IMR-90 (cell line): ENCODE data around the gene NUP107. TPM values are rescaled to one million over a fixed set of nuclear protein-coding genes. Genes with fewer than 3 reads are reported as not detected.

Experiments
- ATAC-seq: fragments of 200-7000 bp; cut with Tn5 transposase; 2 replicates; pipeline ENCODE4 v1.9.1; 2020; ENCODE audit warnings: low read depth, mild to moderate bottlenecking, moderate library complexity
- BruUV-seq: library from RNA; stranded (reverse); fragments of 400-500 nt; replicated peaks from 2 replicates; lab custom pipeline; 2021; lab: Mats Ljungman, UMichigan
- CTCF ChIA-PET: fragments of 300-600 bp; formaldehyde crosslinking; extraction: SDS; loops from one replicate; lab custom pipeline; 2021; ENCODE audit warnings: antibody characterized with exemption; lab: Yijun Ruan, JAX
- POLR2A ChIA-PET: fragments of 300-600 bp; sonication (Branson Sonifier 250); formaldehyde crosslinking; loops from one replicate; lab custom pipeline; 2022; ENCODE audit warnings: antibody characterized with exemption; ENCODE audit not compliant: unreplicated experiment; lab: Charles Lee
- DNase-seq: peaks from one replicate; pipeline ENCODE4 v3.0.0; 2013
- H2AFZ ChIP-seq: replicated peaks from 2 replicates; pipeline ENCODE3; 2013; ENCODE audit warnings: low read length, mild to moderate bottlenecking; ENCODE audit not compliant: poor library complexity
- H2AK5ac ChIP-seq: 2 replicates; pipeline ENCODE4 v1.6.1; 2013; ENCODE audit warnings: low read depth, low read length, inconsistent platforms
- H2AK9ac ChIP-seq: replicated peaks from 2 replicates; pipeline ENCODE3; 2013; ENCODE audit warnings: mild to moderate bottlenecking, low read depth, low read length, moderate library complexity; ENCODE audit not compliant: poor library complexity
- H2BK120ac ChIP-seq: 2 replicates; pipeline ENCODE4 v1.6.1; 2013; ENCODE audit warnings: low read depth, low read length, inconsistent platforms
- H2BK15ac ChIP-seq: 3 replicates; pipeline ENCODE4 v1.6.1; 2013; ENCODE audit warnings: low read depth, low read length, inconsistent platforms
- H2BK20ac ChIP-seq: 2 replicates; pipeline ENCODE4 v1.6.1; 2013; ENCODE audit warnings: low read depth, mild to moderate bottlenecking, inconsistent platforms, low read length, moderate library complexity
- H2BK5ac ChIP-seq: 2 replicates; pipeline ENCODE4 v1.6.1; 2013; ENCODE audit warnings: mild to moderate bottlenecking, low read depth, low read length, inconsistent platforms; ENCODE audit not compliant: poor library complexity, severe bottlenecking
- H3K14ac ChIP-seq: replicated peaks from 2 replicates; pipeline ENCODE4 v1.6.1; 2013; ENCODE audit warnings: low read depth, low read length, inconsistent platforms
- H3K18ac ChIP-seq: 2 replicates; pipeline ENCODE4 v1.6.1; 2013; ENCODE audit warnings: low read depth, low read length, control low read depth
- H3K23ac ChIP-seq: 2 replicates; pipeline ENCODE4 v1.6.1; 2013; ENCODE audit warnings: low read depth, low read length, inconsistent platforms
- H3K27ac ChIP-seq: 2 replicates; pipeline ENCODE4 v1.5.1; 2013; ENCODE audit warnings: mild to moderate bottlenecking, control low read depth, low read length; ENCODE audit not compliant: insufficient read depth
- H3K27me3 ChIP-seq: 2 replicates; pipeline ENCODE4 v1.6.1; 2013; ENCODE audit warnings: low read length; ENCODE audit not compliant: control insufficient read depth, insufficient read depth
- H3K36me3 ChIP-seq: 2 replicates; pipeline ENCODE4 v1.6.1; 2013; ENCODE audit warnings: low read length, mixed read lengths; ENCODE audit not compliant: control insufficient read depth, insufficient read depth
- H3K4ac ChIP-seq: 2 replicates; pipeline ENCODE4 v1.6.1; 2013; ENCODE audit warnings: low read depth, low read length, inconsistent platforms
- H3K4me1 ChIP-seq: 2 replicates; pipeline ENCODE4 v1.6.1; 2013; ENCODE audit warnings: low read length, mixed read lengths; ENCODE audit not compliant: control insufficient read depth, insufficient read depth
- H3K4me2 ChIP-seq: 2 replicates; pipeline ENCODE4 v1.6.1; 2013; ENCODE audit warnings: low read depth, mild to moderate bottlenecking, control low read depth, low read length, moderate library complexity
- H3K4me3 ChIP-seq: 2 replicates; pipeline ENCODE4 v1.5.1; 2013; ENCODE audit warnings: low read depth, mild to moderate bottlenecking, control low read depth, low read length, moderate library complexity; ENCODE audit not compliant: insufficient read depth
- H3K56ac ChIP-seq: 2 replicates; pipeline ENCODE4 v1.6.1; 2013; ENCODE audit warnings: low read length, inconsistent platforms; ENCODE audit not compliant: insufficient read depth; ENCODE audit errors: extremely low read depth
- H3K79me1 ChIP-seq, 2 experiments: 2 replicates each; pipeline ENCODE4 v1.6.1; 2013; ENCODE audit warnings: low read length in 2 of 2, inconsistent platforms in 1 of 2, low read depth in 1 of 2
- H3K9ac ChIP-seq: 2 replicates; pipeline ENCODE4 v1.6.1; 2013; ENCODE audit warnings: low read depth, low read length, control low read depth
- H3K9me1 ChIP-seq: 2 replicates; pipeline ENCODE4 v1.6.1; 2013; ENCODE audit warnings: low read length, inconsistent platforms; ENCODE audit not compliant: insufficient read depth
- H3K9me3 ChIP-seq: 2 replicates; pipeline ENCODE4 v1.6.1; 2013; ENCODE audit warnings: low read length; ENCODE audit not compliant: control insufficient read depth, insufficient read depth
- H4K20me1 ChIP-seq: 2 replicates; pipeline ENCODE4 v1.6.1; 2013; ENCODE audit warnings: low read length, inconsistent platforms; ENCODE audit not compliant: insufficient read depth
- H4K5ac ChIP-seq: 2 replicates; pipeline ENCODE4 v1.6.1; 2013; ENCODE audit warnings: mild to moderate bottlenecking, low read depth, low read length, control low read depth
- H4K8ac ChIP-seq, 2 experiments: 2 replicates each; pipeline ENCODE4 v1.6.1; 2013; ENCODE audit warnings: low read depth in 2 of 2, low read length in 2 of 2, control low read depth in 1 of 2, inconsistent platforms in 1 of 2
- H4K91ac ChIP-seq: 2 replicates; pipeline ENCODE4 v1.6.1; 2013; ENCODE audit warnings: low read depth, low read length, inconsistent platforms; ENCODE audit not compliant: insufficient read depth
- BHLHE40 ChIP-seq: fragments of 150-350 bp; IDR thresholded peaks from 2 replicates; pipeline ENCODE4 v1.6.1; 2016; ENCODE audit warnings: mild to moderate bottlenecking, low read depth, low read length
- CEBPB ChIP-seq: IDR thresholded peaks from 2 replicates; pipeline ENCODE4 v1.6.1; 2012; ENCODE audit warnings: low read depth, low read length, improper control_type of control experiment
- CHD1 ChIP-seq: IDR thresholded peaks from 2 replicates; pipeline ENCODE4 v1.6.1; 2012; ENCODE audit warnings: low read depth, low read length, improper control_type of control experiment
- CTCF ChIP-seq: conservative IDR thresholded peaks from 2 replicates; pipeline ENCODE4 v1.5.1; 2012; ENCODE audit warnings: mild to moderate bottlenecking, low read depth, low read length, improper control_type of control experiment
- ELK1 ChIP-seq: fragments of 150-350 bp; IDR thresholded peaks from 2 replicates; pipeline ENCODE4 v1.6.1; 2016; ENCODE audit warnings: low read depth, mild to moderate bottlenecking, low read length, moderate library complexity, borderline replicate concordance
- FOS ChIP-seq: fragments of 150-350 bp; IDR thresholded peaks from 2 replicates; pipeline ENCODE4 v1.6.1; 2016; ENCODE audit warnings: low read depth, low read length
- MAFK ChIP-seq: IDR thresholded peaks from 2 replicates; pipeline ENCODE4 v1.6.1; 2012; ENCODE audit warnings: low read depth, low read length, improper control_type of control experiment
- MAZ ChIP-seq: IDR thresholded peaks from 2 replicates; pipeline ENCODE4 v1.6.1; 2012; ENCODE audit warnings: low read depth, mild to moderate bottlenecking, low read length, improper control_type of control experiment, moderate library complexity, borderline replicate concordance
- MXI1 ChIP-seq: IDR thresholded peaks from 2 replicates; pipeline ENCODE4 v1.6.1; 2012; ENCODE audit warnings: low read depth, mild to moderate bottlenecking, low read length, moderate library complexity, borderline replicate concordance
- NFE2L2 ChIP-seq: fragments of 150-350 bp; IDR thresholded peaks from 2 replicates; pipeline ENCODE4 v1.6.1; 2016; ENCODE audit warnings: low read depth, mild to moderate bottlenecking, low read length
- POLR2A ChIP-seq: IDR thresholded peaks from 2 replicates; pipeline ENCODE4 v1.6.1; 2012; ENCODE audit warnings: mild to moderate bottlenecking, low read depth, low read length
- RAD21 ChIP-seq: IDR thresholded peaks from 2 replicates; pipeline ENCODE4 v1.6.1; 2012; ENCODE audit warnings: low read length, improper control_type of control experiment
- RCOR1 ChIP-seq: IDR thresholded peaks from 2 replicates; pipeline ENCODE4 v1.6.1; 2012; ENCODE audit warnings: mild to moderate bottlenecking, low read length, improper control_type of control experiment; ENCODE audit not compliant: insufficient replicate concordance
- RFX5 ChIP-seq: IDR thresholded peaks from 2 replicates; pipeline ENCODE4 v1.8.0; 2012; ENCODE audit warnings: low read depth, mild to moderate bottlenecking, low read length, moderate library complexity
- SMC3 ChIP-seq: fragments of 150-350 bp; IDR thresholded peaks from 2 replicates; pipeline ENCODE4 v1.6.1; 2016; ENCODE audit warnings: low read depth, mild to moderate bottlenecking, antibody characterized with exemption, low read length, moderate library complexity
- USF2 ChIP-seq: fragments of 150-350 bp; IDR thresholded peaks from 2 replicates; pipeline ENCODE4 v1.6.1; 2017; ENCODE audit warnings: mild to moderate bottlenecking, antibody characterized with exemption, low read length, low read depth
- WGBS, 2 experiments: methylation state at CpG; one replicate each; pipeline versions ENCODE4 v1.1.5 to v1.1.7; 2013; ENCODE audit warnings: missing lambda C conversion rate in 2 of 2; ENCODE audit not compliant: insufficient read length in 1 of 2; ENCODE audit errors: extremely low coverage in 2 of 2; 5-methylcytosine and 5-hydroxymethylcytosine counted together
- dilution Hi-C: fragments of 300-500 bp; cut with HindIII; formaldehyde crosslinking; loops from one replicate; pipeline ENCODE4 v1.14.3; 2018; ENCODE audit warnings: low sequenced_read_pairs; ENCODE audit not compliant: unreplicated experiment
- in situ Hi-C: fragments of 300-500 bp; cut with MboI; formaldehyde crosslinking; loops from 3 replicates; pipeline ENCODE4 v1.14.3; 2019; ENCODE audit warnings: low sequenced_read_pairs, inconsistent platforms, mixed read lengths
- intact Hi-C: fragments of 100-400 bp; cut with micrococcal nuclease; formaldehyde crosslinking; loops from 2 replicates; pipeline ENCODE4 v1.10.0; 2022
- polyA plus RNA-seq, 3 experiments: library from polyadenylated mRNA; depleted of rRNA; stranded (reverse); fragments of >200 nt; gene quantifications; 2 replicates each; pipeline ENCODE4 v1.2.3, GENCODE V29; 2012; ENCODE audit warnings: low replicate concordance in 1 of 3
- total RNA-seq: library from RNA; depleted of rRNA; stranded (reverse); fragments of >200 nt; gene quantifications from 2 replicates; pipeline ENCODE4 v1.2.3, GENCODE V29; 2012

The NUP107 gene
- total and polyA plus RNA-seq, 2 of the 4 experiments (the other 2 are of a cell fraction) = 34.5 to 69.7 TPM

- H3K27ac ChIP-seq = no peak overlapping the region
- H4K91ac ChIP-seq = no peak overlapping the region
- no peaks in the 10 kb centered on the region for H3K4me1 ChIP-seq
- TF ChIP-seq CTCF = no peak
- no peak for TF ChIP-seq MXI1
- no peak for TF ChIP-seq CEBPB
- no peak for TF ChIP-seq NFE2L2
- TF ChIP-seq SMC3 = no peak
- TF ChIP-seq RCOR1 = no peak
- no peak for TF ChIP-seq RFX5
- TF ChIP-seq BHLHE40 = no peak
- TF ChIP-seq POLR2A = no peak
- no peak for TF ChIP-seq CHD1
- no peak for TF ChIP-seq FOS
- no peak for TF ChIP-seq RAD21
- no peak for TF ChIP-seq USF2
- TF ChIP-seq MAFK = no peak
- TF ChIP-seq ELK1 = no peak
- no peak for TF ChIP-seq MAZ
- ChIA-PET CTCF (interaction anchor here (0.7 kb wide), 1 partner anchor 44 kb away, joined by 3 read pairs; no protein-coding TSS in a partner anchor), POLR2A (no interaction called here)
- no peak overlapping the region for H2BK5ac ChIP-seq
- H2AK5ac ChIP-seq = no peak overlapping the region
- BruUV-seq = no TSS peak
- H4K20me1 ChIP-seq = no peaks in the 10 kb centered on the region
- no peak overlapping the region for H2AK9ac ChIP-seq
- DNase-seq (no peak), ATAC-seq (no peak)
- no peak overlapping the region for H2BK20ac ChIP-seq
- H3K9me1 ChIP-seq = 0 out of 2 replicates have a peak, but pooled peaks cover 3% of the 10 kb centered on the region
- H4K8ac ChIP-seq = no peak overlapping the region
- no peak overlapping the region for H3K56ac ChIP-seq
- H3K4me2 ChIP-seq = no peak overlapping the region
- no peaks in the 10 kb centered on the region for H3K27me3 ChIP-seq
- H4K5ac ChIP-seq = no peak overlapping the region
- H3K14ac ChIP-seq = no peak overlapping the region
- WGBS, 2 experiments = no CpG with 5 or more reads among the region's 3 CpGs
- H3K23ac ChIP-seq = no peak overlapping the region
- no peak overlapping the region for H3K18ac ChIP-seq
- H3K9ac ChIP-seq = no peak overlapping the region
- intact Hi-C loops = no loop called here
- H3K4ac ChIP-seq = no peak overlapping the region
- dilution Hi-C loops = no loop called here
- H3K36me3 ChIP-seq = peaks cover 11% of the 10 kb centered on the region
- H2BK15ac ChIP-seq = no peak overlapping the region
- no peaks in the 10 kb centered on the region for H3K9me3 ChIP-seq
- H3K79me1 ChIP-seq = no peaks in the 10 kb centered on the region; a peak in 1 of 4 replicates
- H2BK120ac ChIP-seq = no peak overlapping the region
- in situ Hi-C loops = no loop called here
- no peak overlapping the region for H2AFZ ChIP-seq
- no peak overlapping the region for H3K4me3 ChIP-seq
These were observed 75.9 kb downstream of the NUP107 start for GRCh38 chr12:68762691-68763090.
